Lower lobe of right lung (tissue), 2 donors: ENCODE results near the gene ADAP1. TPM values are rescaled to one million over a fixed set of nuclear protein-coding genes. Genes with fewer than 3 reads are reported as not detected.

Source experiments
- ATAC-seq, 2 donors: fragments of 200-7000 bp; cut with Tn5 transposase; one replicate each; pipeline ENCODE4 v1.9.1; 2020 to 2022; ENCODE audit warnings: mild to moderate bottlenecking in 2 of 2, moderate library complexity in 2 of 2
- DNase-seq: peaks from one replicate; pipeline ENCODE4 v3.0.0-alpha.2; 2020
- H3K27ac ChIP-seq: fragments of 200-600 bp; one replicate; pipeline ENCODE4 v1.8.0; 2022
- H3K27me3 ChIP-seq: fragments of 200-600 bp; one replicate; pipeline ENCODE4 v1.8.0; 2022; ENCODE audit warnings: low read depth
- H3K36me3 ChIP-seq: fragments of 200-600 bp; one replicate; pipeline ENCODE4 v1.8.0; 2022; ENCODE audit warnings: mild to moderate bottlenecking
- H3K4me1 ChIP-seq: fragments of 200-600 bp; one replicate; pipeline ENCODE4 v1.8.0; 2022
- H3K4me3 ChIP-seq: fragments of 200-600 bp; one replicate; pipeline ENCODE4 v1.8.0; 2022; ENCODE audit warnings: mild to moderate bottlenecking
- H3K9me3 ChIP-seq: fragments of 200-600 bp; one replicate; pipeline ENCODE4 v1.8.0; 2022
- CTCF ChIP-seq: fragments of 200-600 bp; IDR thresholded peaks from one replicate; pipeline ENCODE4 v1.8.0; 2022; ENCODE audit warnings: antibody characterized with exemption, mild to moderate bottlenecking
- intact Hi-C: fragments of 100-400 bp; cut with DNase I; formaldehyde crosslinking; loops from one replicate; pipeline ENCODE4 v1.11.0; 2022
- total RNA-seq: library from RNA; stranded (reverse); fragmentation: NEBNext Ultra II Directional; extraction: Animal tissue kit (Norgen Biotek cat#: 25700); gene quantifications from one replicate; pipeline ENCODE4 v1.2.1, GENCODE V29; 2021
- donor health status: DM: no; HTN: yes; CAD: no; lungs with severe emphysema.

The ADAP1 gene
- total RNA-seq, 1 donor from 2014 or later = 33.9 TPM

- Histone ChIP-seq H3K9me3 (no peaks in the 10 kb centered on the region), H3K4me1 (peaks cover 7% of the 10 kb centered on the region), H3K27ac (no peak overlapping the region), H3K4me3 (no peak overlapping the region), H3K27me3 (peaks cover 58% of the 10 kb centered on the region), H3K36me3 (no peaks in the 10 kb centered on the region)
- intact Hi-C loops = no loop called here
- no peak for TF ChIP-seq CTCF
- no peak for ATAC-seq
- no peak for DNase-seq
These were observed 31.6 kb upstream of the ADAP1 start for GRCh38 chr7:985915-986741.

- no peaks in the 10 kb centered on the region for H3K9me3 ChIP-seq
- no peak overlapping the region for H3K27ac ChIP-seq
- no peak for ATAC-seq
- H3K36me3 ChIP-seq = no peaks in the 10 kb centered on the region
- peaks cover 7% of the 10 kb centered on the region for H3K4me1 ChIP-seq
- DNase-seq = no peak
- no peak for TF ChIP-seq CTCF
- intact Hi-C loops = no loop called here
- no peak overlapping the region for H3K4me3 ChIP-seq
- H3K27me3 ChIP-seq = peaks cover 58% of the 10 kb centered on the region
These were observed 30.6 kb upstream of the ADAP1 start for GRCh38 chr7:985127-985416.

- Histone ChIP-seq H3K27ac (no peak overlapping the region), H3K36me3 (no peaks in the 10 kb centered on the region), H3K9me3 (no peaks in the 10 kb centered on the region), H3K27me3 (peaks cover 58% of the 10 kb centered on the region), H3K4me1 (peaks cover 7% of the 10 kb centered on the region), H3K4me3 (no peak overlapping the region)
- ATAC-seq (no peak), DNase-seq (no peak)
- TF ChIP-seq CTCF = no peak
- intact Hi-C loops = no loop called here
These were observed 30.1 kb upstream of the ADAP1 start for GRCh38 chr7:984361-985126.

GRCh38 chr7:983616-984071, 29.2 kb upstream of the ADAP1 start:
- intact Hi-C loops = no loop called here
- DNase-seq = no peak
- TF ChIP-seq CTCF = no peak

GRCh38 chr7:983004-983615, 28.6 kb upstream of the ADAP1 start, which contains the start of gene CYP2W1:
TSS of gene CYP2W1 (plus strand) at chr7:983181. CDS start at chr7:983212, 31 bp downstream.
- intact Hi-C loops = no loop called here
- Histone ChIP-seq H3K36me3 (no peaks in the 10 kb centered on the region), H3K4me1 (peaks cover under 1% of the 10 kb centered on the region), H3K27me3 (peaks cover 51% of the 10 kb centered on the region), H3K27ac (no peak within 1 kb of the TSS), H3K4me3 (no peak within 1 kb of the TSS), H3K9me3 (no peaks in the 10 kb centered on the region)
- TF ChIP-seq CTCF = no peak
- DNase-seq (no peak), ATAC-seq (no peak)

More at GRCh38 chr7:983616-984071, 29.2 kb upstream of the ADAP1 start:
- no peaks in the 10 kb centered on the region for H3K36me3 ChIP-seq
- H3K27me3 ChIP-seq = peaks cover 57% of the 10 kb centered on the region
- H3K4me1 ChIP-seq = peaks cover 6% of the 10 kb centered on the region
- no peak for ATAC-seq
- H3K4me3 ChIP-seq = no peak overlapping the region
- no peaks in the 10 kb centered on the region for H3K9me3 ChIP-seq
- no peak overlapping the region for H3K27ac ChIP-seq
